Measurements from ENCODE around the gene ACVR1C. TPM values are rescaled to one million over a fixed set of nuclear protein-coding genes. Genes with fewer than 3 reads are reported as not detected.

ACVR1C gene
- total RNA-seq, 1 donor from 2014 or later: 0.18 TPM

GRCh38 chr2:157625296-157625695 is 3.4 kb downstream of the ACVR1C start:
- Mint-ChIP-seq H3K27me3 (ENCODE audit: low read depth) (peaks cover 83% of the 10 kb centered on the region), H3K4me3 (no peak overlapping the region), H3K36me3 (no peaks in the 10 kb centered on the region), H3K9me3 (peaks cover 17% of the 10 kb centered on the region), H3K27ac (no peak overlapping the region), H3K4me1 (peaks cover 6% of the 10 kb centered on the region)
- no peak for DNase-seq (ENCODE audit: low spot score in 2 of 2, unreplicated experiment in 2 of 2)
- no peak for TF ChIP-seq CTCF (IDR thresholded peaks at IDR 0.05; ENCODE audit: unreplicated experiment)

- DNase-seq (ENCODE audit: low spot score in 2 of 2, unreplicated experiment in 2 of 2): no peak
- no peak for TF ChIP-seq CTCF (IDR thresholded peaks at IDR 0.05; ENCODE audit: unreplicated experiment)
- Mint-ChIP-seq H3K9me3 (peaks cover 17% of the 10 kb centered on the region), H3K4me1 (no peaks in the 10 kb centered on the region), H3K4me3 (no peak overlapping the region), H3K27me3 (ENCODE audit: low read depth) (peaks cover 69% of the 10 kb centered on the region), H3K36me3 (no peaks in the 10 kb centered on the region), H3K27ac (no peak overlapping the region)
Observed at GRCh38 chr2:157620956-157621355, 7.7 kb downstream of the ACVR1C start.

GRCh38 chr2:157611726-157612125 is 16.9 kb downstream of the ACVR1C start:
- Mint-ChIP-seq H3K27me3 (ENCODE audit: low read depth) (peaks cover 41% of the 10 kb centered on the region), H3K36me3 (no peaks in the 10 kb centered on the region), H3K27ac (no peak overlapping the region), H3K9me3 (peaks cover 14% of the 10 kb centered on the region), H3K4me1 (no peaks in the 10 kb centered on the region), H3K4me3 (no peak overlapping the region)
- DNase-seq (ENCODE audit: low spot score in 2 of 2, unreplicated experiment in 2 of 2): no peak
- no peak for TF ChIP-seq CTCF (IDR thresholded peaks at IDR 0.05; ENCODE audit: unreplicated experiment)

GRCh38 chr2:157611110-157611509 is 17.6 kb downstream of the ACVR1C start:
- TF ChIP-seq CTCF (IDR thresholded peaks at IDR 0.05; ENCODE audit: unreplicated experiment): no peak
- H3K4me3 Mint-ChIP-seq: no peak overlapping the region
- H3K27ac Mint-ChIP-seq: no peak overlapping the region
- DNase-seq (ENCODE audit: low spot score in 2 of 2, unreplicated experiment in 2 of 2): no peak
- peaks cover 45% of the 10 kb centered on the region for H3K27me3 Mint-ChIP-seq (ENCODE audit: low read depth)
- no peaks in the 10 kb centered on the region for H3K4me1 Mint-ChIP-seq
- H3K9me3 Mint-ChIP-seq: peaks cover 14% of the 10 kb centered on the region
- no peaks in the 10 kb centered on the region for H3K36me3 Mint-ChIP-seq

- no peak for TF ChIP-seq CTCF (IDR thresholded peaks at IDR 0.05; ENCODE audit: unreplicated experiment)
- Mint-ChIP-seq H3K27ac (no peak overlapping the region), H3K36me3 (no peaks in the 10 kb centered on the region), H3K4me1 (no peaks in the 10 kb centered on the region), H3K4me3 (no peak overlapping the region), H3K9me3 (peaks cover 14% of the 10 kb centered on the region), H3K27me3 (ENCODE audit: low read depth) (peaks cover 72% of the 10 kb centered on the region)
- DNase-seq (ENCODE audit: low spot score in 2 of 2, unreplicated experiment in 2 of 2): no peak
Observed at GRCh38 chr2:157606534-157606933, 22.1 kb downstream of the ACVR1C start.

GRCh38 chr2:157603198-157603597 is 25.5 kb downstream of the ACVR1C start:
- Mint-ChIP-seq H3K27ac (no peak overlapping the region), H3K27me3 (ENCODE audit: low read depth) (peaks cover 73% of the 10 kb centered on the region), H3K4me3 (no peak overlapping the region), H3K9me3 (no peaks in the 10 kb centered on the region), H3K4me1 (no peaks in the 10 kb centered on the region), H3K36me3 (no peaks in the 10 kb centered on the region)
- DNase-seq (ENCODE audit: low spot score in 2 of 2, unreplicated experiment in 2 of 2): no peak
- no peak for TF ChIP-seq CTCF (IDR thresholded peaks at IDR 0.05; ENCODE audit: unreplicated experiment)

All from mesothelial cell of epicardium (in vitro differentiated cells).